ENCODE measurements around the gene WNT2. TPM values are rescaled to one million over a fixed set of nuclear protein-coding genes. Genes with fewer than 3 reads are reported as not detected.
"Not testable (repeated sequence)": the region's sequence is repeated elsewhere in the genome, so short reads cannot be mapped to it uniquely, and the experiment has no call there.

WNT2 gene
- total RNA-seq, 1 donor from 2014 or later: 0.86 TPM

GRCh38 chr7:117270371-117270770, 52.5 kb downstream of the WNT2 start:
- ATAC-seq: no peak
- DNase-seq (ENCODE audit: low spot score): no peak

GRCh38 chr7:117269886-117270285, 53.0 kb downstream of the WNT2 start:
- DNase-seq (ENCODE audit: low spot score) (no peak), ATAC-seq (no peak)

DNA sequence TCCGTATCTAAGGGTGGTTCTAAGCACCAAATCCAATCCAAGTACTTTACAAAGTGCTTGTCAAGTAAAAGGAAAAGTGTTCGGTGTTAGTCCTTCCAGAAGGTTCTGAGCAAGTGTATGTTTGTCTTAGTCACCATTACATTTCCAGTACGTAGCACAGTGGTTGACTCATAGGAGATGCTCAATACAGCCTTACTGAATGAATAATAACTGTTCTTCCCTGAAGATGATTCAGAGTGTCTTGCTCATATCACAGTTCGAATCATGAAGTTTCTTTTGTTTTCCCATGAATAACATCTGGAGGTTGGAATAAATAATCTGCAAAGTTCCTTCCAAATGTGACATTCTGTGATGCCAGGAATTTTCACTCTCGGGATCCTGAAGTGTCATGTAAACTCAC, 53.4 kb downstream of the WNT2 start:
- DNase-seq (ENCODE audit: low spot score) (no peak), ATAC-seq (no peak)

GRCh38 chr7:117264716-117265115, 58.1 kb downstream of the WNT2 start:
- ATAC-seq (no peak), DNase-seq (ENCODE audit: low spot score) (no peak)

DNA sequence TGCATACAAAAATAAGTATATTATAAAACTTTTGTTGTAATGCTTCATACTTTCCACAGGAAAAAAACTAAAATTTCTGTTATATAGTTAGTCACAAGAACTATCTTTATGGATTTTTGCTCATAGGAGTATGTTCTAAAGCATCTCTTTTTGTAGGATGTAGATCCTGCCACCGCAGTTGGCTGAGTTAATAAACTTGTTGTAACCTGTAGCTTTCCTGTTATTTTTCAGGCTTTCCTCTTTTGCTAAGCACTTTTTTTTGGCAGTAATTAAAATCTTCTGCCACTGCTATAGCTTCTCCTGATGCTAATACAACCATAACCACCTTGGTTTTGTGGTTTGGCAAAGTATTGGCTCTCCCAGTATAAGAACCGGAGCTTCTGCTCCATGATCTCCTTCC, 60.3 kb downstream of the WNT2 start:
- DNase-seq (ENCODE audit: low spot score) (no peak), ATAC-seq (no peak)

GRCh38 chr7:117259615-117260014, 63.2 kb downstream of the WNT2 start:
- DNase-seq (ENCODE audit: low spot score): no peak
- no peak for ATAC-seq

- ATAC-seq (no peak), DNase-seq (ENCODE audit: low spot score) (no peak)
Measured at GRCh38 chr7:117251687-117252086, 71.2 kb downstream of the WNT2 start.

- ATAC-seq (no peak), DNase-seq (ENCODE audit: low spot score) (no peak)
Measured at GRCh38 chr7:117250801-117251200, 72.1 kb downstream of the WNT2 start.

DNA sequence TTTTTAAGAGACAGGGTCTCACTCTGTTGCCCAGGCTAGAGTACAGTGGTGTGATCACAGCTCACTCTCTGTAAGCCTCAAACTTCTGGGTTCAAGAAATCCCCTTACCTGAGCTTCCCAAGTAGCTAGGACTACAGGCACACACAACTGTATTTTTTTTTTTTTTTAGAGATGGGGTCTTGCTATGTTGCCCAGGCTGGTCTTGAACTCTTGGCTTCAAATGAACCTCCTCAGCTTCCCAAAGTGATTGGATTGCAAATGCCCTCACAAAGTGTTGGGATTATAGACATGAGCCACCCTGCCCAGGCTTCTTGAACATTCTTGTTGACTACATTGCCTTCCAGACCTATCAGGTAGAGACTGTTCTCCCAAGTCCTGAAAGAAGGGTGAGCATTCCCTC, 72.6 kb downstream of the WNT2 start:
- ATAC-seq (no peak), DNase-seq (ENCODE audit: low spot score) (no peak)

- no peak for ATAC-seq
- DNase-seq (ENCODE audit: low spot score): no peak
Measured at GRCh38 chr7:117249696-117250095, 73.2 kb downstream of the WNT2 start.

GRCh38 chr7:117248829-117249228, 74.0 kb downstream of the WNT2 start:
- ATAC-seq (no peak), DNase-seq (ENCODE audit: low spot score) (no peak)

DNA sequence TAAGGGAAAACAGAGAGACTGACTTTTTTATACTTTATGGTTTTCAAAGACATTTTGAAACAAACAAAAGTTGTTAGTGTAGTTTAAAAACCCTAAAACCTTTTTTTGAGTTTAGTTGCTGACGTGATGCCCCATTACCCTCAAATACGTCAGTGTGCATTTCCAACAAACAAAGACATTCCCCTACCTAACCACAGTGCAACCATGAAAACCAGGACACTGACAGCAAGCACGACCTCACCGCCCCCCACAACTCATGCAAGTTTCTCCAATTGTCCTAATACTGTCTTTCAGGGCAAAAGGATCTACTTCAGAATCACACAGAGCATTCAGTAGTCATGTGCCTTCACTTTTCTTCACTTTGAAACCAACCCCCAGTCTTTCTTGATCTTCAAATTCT, 75.0 kb downstream of the WNT2 start:
- ATAC-seq: no peak
- DNase-seq (ENCODE audit: low spot score): no peak

DNA sequence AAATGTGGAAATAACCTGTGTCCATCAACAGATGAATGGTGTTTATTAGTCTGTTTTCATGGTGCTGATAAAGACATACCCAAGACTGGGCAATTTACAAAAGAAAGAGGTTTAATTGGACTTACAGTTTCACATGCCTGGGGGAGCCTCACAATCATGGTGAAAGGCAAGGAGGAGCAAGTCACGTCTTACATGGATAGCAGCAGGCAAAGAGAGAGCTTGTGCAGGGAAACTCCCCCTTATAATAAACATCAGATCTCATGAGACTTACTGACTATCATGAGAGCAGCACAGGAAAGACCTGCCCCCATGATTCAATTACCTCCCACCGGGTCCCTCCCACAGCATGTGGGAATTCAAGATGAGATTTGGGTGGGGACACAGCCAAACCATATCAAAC, 77.2 kb downstream of the WNT2 start:
- DNase-seq (ENCODE audit: low spot score); ATAC-seq: not testable (repeated sequence)

DNA sequence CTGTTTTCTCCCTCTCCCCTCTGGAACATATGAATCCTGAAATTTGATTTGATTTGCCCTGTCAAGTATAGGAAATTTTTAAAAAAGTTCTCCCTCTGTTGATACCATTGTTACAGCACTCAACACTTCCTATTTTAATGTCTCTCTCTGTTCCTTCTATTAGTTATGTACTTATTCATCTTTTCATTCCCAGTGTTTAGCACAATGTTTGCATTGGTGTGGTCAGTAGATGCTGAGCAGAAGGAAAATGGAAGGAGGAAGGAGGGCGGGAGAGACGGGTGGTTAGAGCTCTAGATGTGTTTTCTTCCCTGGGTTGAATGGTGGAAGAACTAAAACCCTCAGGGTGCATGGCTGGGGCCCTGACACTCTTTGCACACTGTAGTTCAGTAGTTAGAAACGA, 79.5 kb downstream of the WNT2 start:
- ATAC-seq (no peak), DNase-seq (ENCODE audit: low spot score) (no peak)

GRCh38 chr7:117241088-117241487, 81.8 kb downstream of the WNT2 start:
- ATAC-seq: no peak
- DNase-seq (ENCODE audit: low spot score): no peak

DNA sequence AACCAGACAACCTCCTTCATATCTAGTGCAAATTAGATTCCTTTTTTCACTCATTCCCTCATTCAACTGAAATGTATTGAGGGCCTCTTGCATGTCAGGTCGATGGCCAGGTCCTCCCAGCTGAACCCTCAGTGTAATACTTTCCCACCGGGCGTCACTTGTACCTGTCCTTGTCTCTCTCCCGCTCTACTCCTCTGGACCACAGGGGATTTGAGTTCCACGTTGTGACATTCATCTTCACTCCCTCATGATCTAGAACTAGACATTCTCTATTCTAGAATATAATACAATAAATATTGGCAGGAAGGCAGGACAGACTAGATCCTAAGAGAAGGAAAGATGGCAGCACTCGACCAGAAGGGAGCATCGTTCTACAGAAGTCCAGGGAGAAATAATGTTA, 83.9 kb downstream of the WNT2 start:
- no peak for ATAC-seq
- DNase-seq (ENCODE audit: low spot score): no peak

DNA sequence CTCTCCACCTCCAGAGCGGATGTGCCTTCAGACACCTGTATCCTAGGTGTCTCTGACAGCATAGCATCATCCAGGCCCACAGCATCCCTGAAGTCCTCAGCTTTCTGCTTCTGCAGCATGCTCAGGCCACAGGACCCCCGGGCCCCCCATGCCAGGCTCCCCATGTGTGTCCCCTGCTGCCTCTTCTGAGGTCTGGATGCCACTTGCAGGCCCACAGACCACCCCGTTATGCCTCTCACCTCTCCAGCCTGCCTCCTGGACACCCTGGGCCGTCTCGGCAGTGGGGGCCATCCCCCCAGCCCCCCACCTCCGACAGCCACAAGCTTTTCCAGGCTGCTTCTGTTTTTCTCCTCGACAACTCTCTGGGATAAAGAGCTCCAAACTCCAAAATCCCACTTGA, 84.4 kb downstream of the WNT2 start:
- ATAC-seq: no peak
- DNase-seq (ENCODE audit: low spot score): no peak

DNA sequence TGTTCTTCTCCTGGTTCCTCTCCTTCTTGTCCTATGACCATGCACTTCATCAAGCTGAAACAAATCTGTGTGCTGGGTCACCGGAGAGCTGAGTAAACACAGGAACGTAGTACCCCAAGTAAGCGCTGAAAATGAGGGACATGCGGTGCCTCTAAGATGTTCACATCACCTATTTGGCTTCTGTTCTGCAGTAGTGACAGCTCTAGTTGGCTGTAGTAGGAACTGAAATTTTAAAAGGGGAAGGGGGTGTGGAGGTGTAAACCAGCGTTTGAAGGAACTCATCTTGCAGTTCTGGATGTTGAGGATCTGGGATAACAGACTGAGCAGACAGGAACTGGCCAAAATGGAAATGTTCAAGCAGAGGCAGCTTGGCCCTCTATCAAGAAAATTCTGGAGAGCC, 85.2 kb downstream of the WNT2 start:
- no peak for ATAC-seq

GRCh38 chr7:117231047-117231359, 91.9 kb downstream of the WNT2 start:
- DNase-seq (ENCODE audit: low spot score) (no peak), ATAC-seq (no peak)

More for the DNA sequence above, 85.2 kb downstream of the WNT2 start:
- no peak for DNase-seq (ENCODE audit: low spot score)

GRCh38 chr7:117230276-117231046, 92.4 kb downstream of the WNT2 start:
- ATAC-seq: no peak

GRCh38 chr7:117229350-117229749, 93.5 kb downstream of the WNT2 start:
- ATAC-seq (no peak), DNase-seq (ENCODE audit: low spot score) (no peak)

More at GRCh38 chr7:117230276-117231046, 92.4 kb downstream of the WNT2 start:
- DNase-seq (ENCODE audit: low spot score): no peak

DNA sequence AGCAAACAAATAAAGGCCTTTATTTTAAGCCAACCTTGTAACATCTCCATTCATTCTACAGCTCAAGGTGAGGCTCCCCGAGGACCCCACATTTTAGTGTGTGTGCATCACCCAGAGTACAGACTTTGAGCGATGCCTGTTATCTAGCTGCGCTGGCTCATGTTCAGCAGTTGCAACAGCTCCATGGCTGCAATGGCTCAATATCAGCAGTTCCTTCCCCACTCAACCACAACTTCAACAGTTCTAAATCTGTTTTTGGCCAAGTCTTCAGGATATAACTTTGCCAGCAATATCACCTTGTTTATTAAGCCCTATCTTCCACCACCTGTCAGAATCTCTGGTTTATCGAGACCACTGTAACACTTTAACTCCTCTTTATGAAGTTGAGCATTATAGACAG, 95.8 kb downstream of the WNT2 start:
- DNase-seq (ENCODE audit: low spot score) (no peak), ATAC-seq (no peak)

GRCh38 chr7:117225536-117225935, 97.3 kb downstream of the WNT2 start:
- ATAC-seq (no peak), DNase-seq (ENCODE audit: low spot score) (no peak)
